HG03442 (cell line): ENCODE data around the gene MYO7B.

ENCODE experiments used
- ATAC-seq: cut with Tn5 transposase; IDR thresholded peaks from one replicate; pipeline ENCODE4 v1.9.1; 2021; ENCODE audit warnings: mild to moderate bottlenecking, moderate library complexity; ENCODE audit not compliant: unreplicated experiment

MYO7B gene

DNA sequence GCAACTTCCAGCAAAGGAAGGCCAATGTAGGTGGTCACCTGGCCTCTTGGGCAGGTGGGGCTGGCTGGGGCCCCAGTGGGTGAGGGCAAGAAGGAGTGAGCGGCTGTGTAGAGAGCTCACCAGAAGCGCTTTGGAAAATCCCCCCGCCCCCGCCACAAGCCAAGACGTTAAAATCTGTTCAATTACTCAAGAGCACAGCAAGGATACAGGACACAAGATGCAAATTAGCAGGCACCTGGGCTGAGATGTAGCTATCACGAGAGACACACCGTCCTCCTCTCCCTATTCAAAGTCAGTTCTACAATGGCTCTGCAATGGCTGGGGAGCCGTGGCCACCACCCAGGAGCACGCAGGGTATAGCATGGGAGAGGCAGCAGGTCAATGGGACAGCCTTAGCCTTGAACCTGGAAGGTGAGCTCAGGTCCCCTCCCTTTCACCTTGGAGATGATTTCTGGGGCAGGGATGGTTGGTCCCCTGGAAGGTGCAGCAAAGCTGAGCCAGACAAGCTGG, 72.0 kb downstream of the MYO7B start:
- ATAC-seq, result no peak

DNA sequence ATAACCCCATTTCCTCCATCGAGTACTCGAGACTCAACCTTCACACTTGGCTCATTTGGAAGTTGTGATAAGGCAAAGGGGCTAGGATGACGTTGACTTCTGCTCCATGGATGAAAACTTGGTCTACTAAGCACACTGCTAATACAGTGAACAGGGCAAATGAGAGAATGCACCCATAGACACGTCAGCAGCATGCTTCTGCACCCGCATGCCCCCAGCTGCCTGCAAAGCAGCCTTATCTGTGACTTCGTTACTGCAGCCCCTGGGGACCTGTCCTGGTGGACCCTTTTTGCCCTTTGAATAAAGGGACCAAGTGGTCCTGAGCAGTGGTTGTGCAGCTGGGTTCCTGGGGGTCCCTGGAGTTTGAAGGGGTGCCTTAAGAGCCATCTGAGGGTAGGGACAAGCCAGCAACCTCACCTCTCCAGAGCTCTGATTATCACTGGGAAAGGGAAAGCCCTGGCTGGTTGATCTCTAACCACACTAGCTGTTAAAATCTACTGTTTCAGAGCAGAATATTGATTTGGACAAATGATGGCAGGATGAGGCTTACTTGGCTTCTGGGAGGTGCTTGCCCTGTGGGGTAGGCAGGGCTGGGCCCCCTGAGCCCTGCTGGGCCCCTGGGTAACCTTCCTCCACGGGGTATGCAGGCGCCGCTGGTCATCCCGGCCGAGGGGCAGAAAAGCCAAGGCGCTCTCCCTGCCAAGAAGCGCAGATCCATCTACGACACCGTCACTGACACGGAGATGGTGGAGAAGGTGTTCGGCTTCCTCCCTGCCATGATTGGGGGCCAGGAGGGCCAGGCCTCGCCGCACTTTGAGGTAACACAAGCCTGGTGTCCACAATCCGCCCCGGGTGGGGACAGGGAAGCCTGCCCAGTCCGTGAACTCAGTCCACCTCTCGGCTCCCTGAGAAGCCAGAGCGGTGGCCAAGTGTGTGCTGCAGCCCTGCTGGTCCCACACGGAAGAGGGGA, 72.9 kb downstream of the MYO7B start:
- no peak for ATAC-seq

DNA sequence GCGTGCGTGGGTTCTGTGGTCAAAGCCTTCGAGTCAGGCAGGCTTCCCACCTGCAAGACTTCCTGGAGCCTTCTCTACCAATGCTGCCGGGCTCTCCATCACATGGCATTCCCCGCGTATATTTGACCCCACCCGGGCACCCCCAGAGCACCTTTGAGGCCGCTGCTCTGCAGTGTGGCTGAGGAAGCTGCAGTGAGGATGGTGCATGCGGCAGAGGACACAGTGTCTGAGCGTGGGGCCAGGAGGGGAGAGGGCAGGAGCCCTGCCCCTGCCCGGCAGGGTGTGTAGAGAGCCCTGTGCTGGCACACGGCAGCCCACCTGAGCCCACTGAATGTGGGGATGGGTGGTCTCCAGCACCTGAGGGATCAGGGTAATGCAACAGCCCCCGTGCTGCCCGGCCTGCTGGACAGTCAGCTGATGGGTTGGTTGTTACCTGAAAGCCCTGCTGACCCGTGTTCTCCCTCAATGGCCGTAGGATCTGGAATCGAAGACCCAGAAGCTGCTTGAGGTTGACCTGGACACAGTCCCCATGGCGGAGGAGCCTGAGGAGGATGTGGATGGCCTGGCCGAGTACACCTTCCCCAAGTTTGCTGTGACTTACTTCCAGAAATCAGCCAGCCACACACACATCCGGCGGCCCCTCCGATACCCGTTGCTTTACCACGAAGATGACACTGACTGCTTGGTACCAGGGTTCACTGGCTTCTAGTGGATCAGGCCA, 73.7 kb downstream of the MYO7B start:
- no peak for ATAC-seq

DNA sequence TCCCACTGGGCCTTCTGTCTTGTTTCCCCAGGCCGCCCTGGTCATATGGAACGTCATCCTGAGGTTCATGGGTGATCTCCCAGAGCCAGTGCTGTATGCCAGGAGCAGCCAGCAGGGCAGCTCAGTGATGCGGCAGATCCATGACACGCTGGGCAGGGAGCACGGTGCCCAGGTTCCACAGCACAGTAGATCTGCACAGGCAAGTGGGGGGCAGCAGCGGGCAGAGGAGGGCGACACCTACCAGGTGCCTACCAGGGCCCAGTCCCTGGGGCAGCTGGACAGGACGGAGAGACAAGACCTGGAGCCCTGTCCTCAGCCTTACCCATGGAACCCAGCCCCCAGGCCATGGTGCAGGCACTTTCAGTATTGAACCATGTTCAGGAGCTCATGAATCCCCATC, 74.3 kb downstream of the MYO7B start:
- ATAC-seq, result no peak

DNA sequence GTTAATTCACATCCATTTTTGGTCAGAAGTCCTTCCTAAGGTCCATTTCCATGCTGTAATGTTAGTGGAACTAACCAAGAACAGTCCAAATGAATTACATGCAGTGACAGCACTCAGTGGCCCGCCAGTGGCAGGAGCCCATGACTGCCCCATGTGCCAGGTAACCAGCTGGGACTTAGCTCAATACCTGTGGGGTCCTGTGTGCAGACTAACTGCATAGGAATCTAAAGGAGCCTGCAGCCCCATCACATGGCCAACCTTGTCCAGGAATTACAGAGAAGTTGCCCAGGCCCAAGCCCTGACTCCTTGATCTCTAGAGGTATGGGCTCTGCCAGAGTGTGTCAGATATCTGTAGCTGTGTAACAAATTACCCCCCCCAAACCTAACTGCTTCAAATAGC, 75.1 kb downstream of the MYO7B start:
- no peak for ATAC-seq

DNA sequence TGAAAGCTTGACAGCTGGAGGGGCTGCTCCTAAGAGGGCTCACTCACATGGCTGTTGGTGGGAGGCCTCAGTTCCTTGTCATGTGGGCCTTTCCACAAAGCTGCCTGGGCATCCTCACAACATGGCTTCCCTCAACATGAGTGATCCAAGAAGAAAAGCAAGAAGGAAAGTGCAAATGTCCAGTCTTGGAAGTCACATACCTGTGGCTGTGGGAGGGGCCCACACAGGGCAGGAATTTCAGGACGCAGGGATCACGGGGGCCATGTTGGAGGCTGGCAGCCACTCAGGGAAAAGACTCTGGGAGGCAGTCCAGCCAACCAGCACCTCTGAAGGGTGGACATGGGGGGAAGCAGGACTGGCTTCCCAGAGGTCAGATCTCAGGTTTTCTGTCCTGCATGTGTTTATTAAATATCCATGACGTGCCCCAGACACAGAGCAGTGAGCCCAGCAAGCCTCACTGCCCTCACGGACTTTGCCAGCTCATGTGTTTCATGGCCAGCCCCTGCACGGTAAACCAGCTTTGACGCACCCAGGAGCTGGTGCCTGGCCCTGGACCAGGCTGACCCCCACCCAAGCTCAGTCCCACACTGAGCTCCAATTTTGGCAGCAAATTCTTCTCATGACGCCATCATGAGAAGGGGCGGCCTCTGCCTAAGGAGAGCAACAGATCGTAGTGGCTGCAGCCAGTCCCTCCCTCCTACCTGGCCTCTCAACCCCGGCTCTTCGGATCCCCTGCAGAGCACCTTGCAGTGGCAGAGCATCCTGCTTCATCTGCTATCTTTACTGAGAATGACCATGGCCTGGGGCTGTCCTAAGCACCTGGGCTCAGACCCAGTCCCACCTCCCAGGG, 75.8 kb downstream of the MYO7B start:
- no peak for ATAC-seq

DNA sequence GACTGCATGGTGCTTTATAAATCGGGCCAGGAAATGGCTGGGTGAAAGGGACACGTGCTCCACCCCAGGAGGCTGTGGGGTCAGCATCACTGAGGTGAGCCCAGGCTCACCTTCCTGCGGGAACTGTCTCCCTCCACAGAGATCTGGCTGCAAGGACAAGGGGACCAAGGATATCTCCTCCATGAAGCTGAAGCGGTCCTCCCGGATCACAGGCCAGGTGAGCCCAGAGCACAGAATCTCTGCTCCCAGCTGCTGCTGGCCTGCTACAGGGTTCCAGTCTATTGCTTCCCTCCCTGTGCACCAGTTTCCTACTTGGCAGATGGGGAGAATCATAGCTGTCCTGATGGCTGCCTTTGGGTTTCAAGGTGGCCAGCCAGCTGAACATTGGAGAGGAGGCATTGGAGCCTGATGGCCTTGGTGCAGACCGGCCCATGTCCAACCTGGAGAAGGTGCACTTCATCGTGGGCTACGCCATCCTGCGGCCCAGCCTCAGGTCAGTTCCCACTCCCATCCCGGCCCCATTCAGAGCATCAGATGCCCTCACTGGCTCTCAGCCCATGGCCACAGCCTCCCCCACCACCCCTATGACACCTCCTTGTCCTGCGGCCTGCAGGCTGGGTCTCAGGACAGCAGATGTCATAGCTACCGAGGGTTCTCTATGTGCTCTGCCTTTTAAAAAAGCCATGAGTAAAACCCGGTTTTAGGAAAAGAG, 76.8 kb downstream of the MYO7B start:
- ATAC-seq, result no peak

DNA sequence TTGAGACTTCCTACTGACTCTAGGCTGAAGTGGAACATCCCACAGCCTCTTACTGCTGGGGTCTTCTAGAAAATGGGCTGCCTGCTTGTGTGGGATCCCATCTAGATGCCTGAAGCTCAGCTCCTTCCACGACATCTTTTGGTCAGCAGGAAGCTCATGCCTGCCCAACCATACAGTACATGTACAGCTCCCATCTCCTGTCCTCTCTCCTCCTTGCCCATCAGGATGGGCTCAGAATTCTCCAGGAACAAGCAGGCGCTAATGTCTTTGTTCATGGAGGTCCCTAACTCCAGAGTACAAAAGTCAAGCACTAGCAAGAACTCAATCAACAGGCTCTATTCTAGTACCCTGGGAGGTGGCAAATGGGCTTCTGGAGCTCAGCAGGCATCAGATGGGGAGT, 78.8 kb downstream of the MYO7B start:
- ATAC-seq, result no peak

DNA sequence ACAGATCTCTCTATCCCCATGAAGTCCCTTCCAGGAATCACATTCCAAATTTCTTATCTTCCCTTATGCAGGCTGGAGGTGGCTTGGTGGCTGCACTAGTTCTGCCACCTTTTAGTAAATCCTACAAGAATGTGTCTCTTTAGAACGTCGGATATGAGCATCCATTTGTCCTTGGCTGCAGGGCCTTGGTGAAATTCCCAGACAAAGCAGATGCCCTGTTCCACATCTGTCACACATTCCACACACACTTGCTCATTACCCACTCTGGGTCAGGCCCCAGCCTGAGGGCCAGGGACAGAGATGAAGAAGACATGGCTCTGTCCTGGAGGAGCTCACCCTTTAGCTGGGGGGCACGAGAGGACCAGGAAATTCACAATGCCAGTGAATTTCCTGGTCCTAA, 79.2 kb downstream of the MYO7B start:
- ATAC-seq, result no peak

DNA sequence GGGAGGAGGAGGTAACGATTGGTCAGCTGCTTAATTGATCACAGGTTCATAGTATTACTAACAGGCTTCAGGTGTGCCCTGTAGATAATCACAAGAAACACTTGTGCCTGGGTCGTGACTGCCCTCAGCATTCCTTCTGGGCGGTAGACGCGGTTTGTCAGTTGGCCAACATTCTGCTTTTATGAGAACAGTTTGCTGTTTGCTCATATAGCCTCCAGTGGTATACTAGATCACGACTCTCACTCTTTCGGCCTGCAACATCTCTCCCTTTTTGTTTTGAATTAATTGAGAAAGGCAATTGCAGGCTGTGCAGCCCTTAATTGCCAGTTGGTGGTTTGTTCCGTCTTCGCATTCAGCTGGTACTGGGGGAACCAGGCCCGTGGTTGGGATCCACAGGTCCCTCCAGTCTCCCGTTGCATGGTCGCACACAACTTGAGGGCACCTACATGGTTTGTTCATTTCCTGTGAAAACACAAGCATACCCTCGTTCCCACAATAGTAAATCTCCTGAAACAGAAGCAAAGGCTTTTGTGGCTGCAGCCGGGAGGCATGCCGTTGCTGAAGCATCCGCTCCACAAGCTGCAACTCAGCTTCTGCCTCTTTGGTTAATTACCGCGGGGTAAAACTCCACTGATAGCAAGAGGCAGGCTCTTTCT, 80.2 kb downstream of the MYO7B start:
- no peak for ATAC-seq

DNA sequence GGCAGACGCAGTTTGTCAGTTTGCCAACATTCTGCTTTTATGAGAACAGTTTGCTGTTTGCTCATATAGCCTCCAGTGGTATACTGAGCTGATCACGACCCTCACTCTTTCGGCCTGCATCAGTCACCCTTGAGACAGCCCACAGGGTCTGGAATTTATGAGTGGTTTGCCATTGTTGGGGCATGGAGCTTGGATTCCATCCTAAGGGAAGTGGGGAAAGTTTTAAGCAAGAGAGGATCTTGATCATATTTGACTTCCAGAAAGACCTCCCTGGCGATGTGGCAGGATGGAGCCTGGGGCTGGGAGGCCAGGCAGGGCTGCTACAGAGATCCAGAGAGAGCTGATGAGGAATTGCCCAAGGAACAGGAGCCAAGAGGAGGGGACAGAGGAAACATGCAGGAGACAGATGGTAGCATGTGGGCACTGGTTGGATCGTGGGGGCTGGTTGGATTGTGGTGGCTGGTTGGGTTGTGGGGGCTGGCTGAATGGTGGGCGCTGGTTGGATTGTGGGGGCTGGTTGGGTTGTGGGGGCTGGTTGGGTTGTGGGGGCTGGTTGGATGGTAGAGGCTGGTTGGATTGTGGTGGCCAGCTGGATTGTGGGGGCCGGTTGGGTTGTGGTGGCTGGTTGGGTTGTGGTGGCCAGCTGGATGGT, 83.2 kb downstream of the MYO7B start:
- no peak for ATAC-seq

DNA sequence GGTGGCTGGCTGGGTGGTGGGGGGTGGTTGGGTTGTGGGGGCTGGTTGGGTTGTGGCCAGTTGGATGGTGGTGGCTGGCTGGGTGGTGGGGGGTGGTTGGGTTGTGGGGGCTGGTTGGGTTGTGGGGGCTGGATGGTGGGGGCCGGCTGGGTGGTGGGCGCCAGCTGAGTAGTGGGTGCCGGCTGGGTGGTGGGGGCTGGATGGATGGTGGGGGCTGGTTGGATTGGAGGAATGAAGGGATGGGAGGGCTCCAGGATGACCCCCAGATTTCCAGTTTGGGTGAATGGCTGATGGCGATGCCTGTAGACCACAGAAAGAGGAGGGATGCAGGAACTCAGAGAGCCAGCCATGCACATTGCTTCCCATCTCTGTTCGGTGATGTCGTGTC, 83.7 kb downstream of the MYO7B start:
- no peak for ATAC-seq

DNA sequence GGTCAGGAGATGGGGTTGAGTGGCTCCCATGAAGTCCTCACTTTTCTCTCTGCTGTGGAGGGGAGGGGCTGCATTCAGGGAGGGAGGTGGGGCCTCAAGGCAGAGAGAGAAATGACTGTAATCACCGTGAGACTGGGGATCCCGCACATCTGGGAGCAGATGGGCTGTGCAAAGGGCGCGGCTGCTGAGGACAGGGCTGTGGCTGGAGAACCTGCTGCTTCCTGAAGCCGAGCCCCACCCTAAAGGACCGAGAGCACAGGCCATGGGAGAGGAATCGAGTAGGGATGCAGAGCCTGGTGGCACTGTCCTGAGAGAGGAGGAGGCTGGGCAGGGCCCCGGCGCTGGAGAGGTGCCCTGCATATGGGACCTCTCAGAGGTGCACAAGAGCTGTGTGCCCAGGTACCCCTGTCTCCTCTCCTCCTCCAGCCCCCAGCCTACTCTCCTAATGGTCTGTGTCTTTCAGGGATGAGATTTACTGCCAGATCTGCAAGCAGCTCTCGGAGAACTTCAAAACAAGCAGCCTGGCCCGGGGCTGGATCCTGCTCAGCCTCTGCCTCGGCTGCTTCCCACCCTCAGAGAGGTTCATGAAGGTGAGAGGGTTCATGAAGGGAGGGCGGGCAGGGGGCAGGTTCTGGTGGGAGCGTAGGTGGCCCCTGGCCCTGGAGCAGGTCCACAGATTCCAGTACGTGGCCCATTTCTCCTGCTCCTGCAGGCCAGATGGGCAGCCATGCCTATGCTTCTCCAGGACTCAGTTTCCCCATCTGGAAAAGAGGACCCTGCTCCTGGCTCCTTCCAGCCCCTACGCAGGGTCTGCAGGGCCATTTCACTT, 84.6 kb downstream of the MYO7B start:
- no peak for ATAC-seq

DNA sequence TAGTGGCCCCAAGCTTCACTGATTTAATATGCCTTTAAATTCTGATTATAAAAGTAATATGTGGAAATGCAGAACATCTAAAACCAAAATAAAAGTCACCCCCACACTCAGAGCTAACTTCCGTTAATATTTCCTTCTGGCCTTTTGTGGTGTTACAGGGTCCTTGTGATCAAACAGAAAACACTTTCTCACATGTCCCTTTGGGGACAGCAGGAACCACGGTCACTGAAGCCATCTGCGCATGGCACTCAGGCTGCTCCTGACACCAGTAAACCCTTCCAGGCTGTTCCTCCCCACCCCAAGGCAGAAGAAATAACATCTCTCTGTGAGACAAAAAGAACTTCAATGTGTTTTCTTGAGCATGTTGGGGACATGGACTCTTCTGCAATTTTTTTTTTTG, 85.4 kb downstream of the MYO7B start:
- no peak for ATAC-seq

DNA sequence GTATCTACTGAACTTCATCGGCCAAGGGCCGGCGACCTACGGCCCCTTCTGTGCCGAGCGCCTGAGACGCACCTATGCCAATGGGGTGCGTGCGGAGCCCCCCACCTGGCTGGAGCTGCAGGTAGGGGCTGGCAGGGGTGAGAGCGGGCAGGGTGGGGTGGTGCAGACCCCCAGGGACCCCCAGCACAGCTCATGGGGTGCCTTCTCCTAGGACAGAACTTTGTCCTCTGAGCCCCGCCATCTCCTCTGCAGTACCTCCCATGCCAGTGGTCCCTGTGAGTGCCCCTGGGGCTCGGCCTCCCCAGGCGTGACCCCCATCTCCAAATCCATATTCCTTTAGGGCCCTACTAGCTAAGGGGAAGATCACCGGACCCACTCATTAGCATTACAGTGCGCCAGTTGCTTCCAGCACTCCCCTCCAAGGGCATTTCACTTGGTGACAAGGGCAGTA, 86.5 kb downstream of the MYO7B start:
- no peak for ATAC-seq

DNA sequence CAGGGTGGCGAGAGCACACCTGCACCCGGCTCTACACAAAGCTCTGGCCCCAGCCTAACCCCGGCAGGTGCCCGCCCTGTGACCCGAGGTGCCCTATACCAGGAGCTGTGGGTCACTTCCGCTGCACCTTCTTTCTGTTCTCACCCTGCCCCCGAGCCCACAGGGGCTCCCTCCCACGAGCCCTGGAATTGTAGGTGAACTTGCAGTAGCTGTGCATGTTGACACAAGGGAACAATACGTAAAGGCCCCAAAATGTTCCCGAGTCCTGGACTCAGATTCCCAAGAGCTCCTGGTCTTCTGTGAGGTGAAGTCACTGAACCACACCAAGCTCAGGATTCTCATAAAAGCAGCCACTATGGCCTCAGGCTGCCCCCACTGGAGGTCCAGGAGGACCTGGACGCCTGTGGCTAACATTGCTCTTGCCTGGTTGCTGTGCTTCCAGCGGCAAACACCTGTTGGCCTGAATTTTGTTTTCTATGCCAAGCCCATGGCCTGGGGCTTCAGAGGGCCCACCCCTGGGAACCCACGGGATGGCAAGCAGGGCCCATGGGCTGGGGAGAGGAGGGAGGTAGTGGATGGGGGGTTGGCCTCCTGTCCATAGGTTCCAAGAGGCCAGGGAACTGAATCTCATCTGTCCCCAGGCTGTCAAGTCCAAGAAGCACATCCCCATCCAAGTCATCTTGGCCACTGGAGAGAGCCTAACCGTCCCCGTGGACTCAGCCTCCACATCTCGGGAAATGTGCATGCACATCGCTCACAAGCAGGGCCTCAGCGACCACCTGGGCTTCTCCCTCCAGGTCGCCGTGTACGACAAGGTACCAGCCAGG, 87.3 kb downstream of the MYO7B start:
- no peak for ATAC-seq
